ENCODE measurements around the gene GAST. TPM values are rescaled to one million over a fixed set of nuclear protein-coding genes. Genes with fewer than 3 reads are reported as not detected.
"Not testable (repeated sequence)": the region's sequence is repeated elsewhere in the genome, so short reads cannot be mapped to it uniquely, and the experiment has no call there.

The GAST gene
- total RNA-seq, 4 donors from 2014 or later: not detected

DNA sequence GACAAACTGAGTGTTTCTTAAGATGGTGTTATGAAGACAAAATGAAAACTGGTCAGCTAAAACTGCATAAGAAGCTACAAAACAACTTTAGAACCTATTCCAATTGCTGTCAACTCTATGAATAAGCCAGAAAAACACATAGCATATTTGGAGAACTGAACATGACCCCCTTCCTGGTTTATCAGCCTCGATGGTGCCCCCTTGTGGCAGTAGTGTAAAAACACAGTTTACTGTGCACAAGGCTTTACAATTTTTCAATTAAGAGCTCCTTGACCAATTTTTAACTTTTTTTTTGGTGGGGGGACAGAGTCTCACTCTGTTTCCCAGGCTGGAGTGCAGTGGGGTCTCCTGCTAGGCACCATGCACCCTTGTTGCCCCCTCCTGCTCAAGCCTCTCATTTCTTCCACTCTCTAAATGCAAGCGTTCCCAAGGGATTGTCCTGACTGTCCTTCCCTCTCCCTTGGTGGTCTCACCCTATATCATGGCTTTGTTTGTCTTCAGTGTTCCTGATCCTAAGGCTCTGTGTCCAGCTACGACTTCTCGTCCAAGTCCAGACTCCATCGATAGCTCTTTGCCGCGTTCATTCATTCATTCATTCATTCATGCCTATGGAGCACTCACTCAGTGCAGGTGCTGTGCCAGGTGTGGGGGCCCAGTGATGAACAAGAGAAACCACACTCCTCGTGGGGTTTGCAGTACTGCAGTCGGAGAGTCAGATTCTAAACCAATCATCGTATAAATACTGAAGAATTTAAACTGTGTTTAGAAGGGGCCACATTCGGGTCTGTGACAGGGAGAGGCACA, 16.0 kb upstream of the GAST start:
- no peak for ATAC-seq
- peaks cover 0 to 34% of the 10 kb centered on the region in 2 donors for H3K36me3 ChIP-seq
- intact Hi-C loops (cut with DNase I; ENCODE audit: low total_unique reads): loop anchor here (10.0 kb wide), 1 partner anchor 1741 kb away; no protein-coding TSS in a partner anchor
- H3K27me3 ChIP-seq: no peaks in the 10 kb centered on the region
- TF ChIP-seq, protein P1, sequence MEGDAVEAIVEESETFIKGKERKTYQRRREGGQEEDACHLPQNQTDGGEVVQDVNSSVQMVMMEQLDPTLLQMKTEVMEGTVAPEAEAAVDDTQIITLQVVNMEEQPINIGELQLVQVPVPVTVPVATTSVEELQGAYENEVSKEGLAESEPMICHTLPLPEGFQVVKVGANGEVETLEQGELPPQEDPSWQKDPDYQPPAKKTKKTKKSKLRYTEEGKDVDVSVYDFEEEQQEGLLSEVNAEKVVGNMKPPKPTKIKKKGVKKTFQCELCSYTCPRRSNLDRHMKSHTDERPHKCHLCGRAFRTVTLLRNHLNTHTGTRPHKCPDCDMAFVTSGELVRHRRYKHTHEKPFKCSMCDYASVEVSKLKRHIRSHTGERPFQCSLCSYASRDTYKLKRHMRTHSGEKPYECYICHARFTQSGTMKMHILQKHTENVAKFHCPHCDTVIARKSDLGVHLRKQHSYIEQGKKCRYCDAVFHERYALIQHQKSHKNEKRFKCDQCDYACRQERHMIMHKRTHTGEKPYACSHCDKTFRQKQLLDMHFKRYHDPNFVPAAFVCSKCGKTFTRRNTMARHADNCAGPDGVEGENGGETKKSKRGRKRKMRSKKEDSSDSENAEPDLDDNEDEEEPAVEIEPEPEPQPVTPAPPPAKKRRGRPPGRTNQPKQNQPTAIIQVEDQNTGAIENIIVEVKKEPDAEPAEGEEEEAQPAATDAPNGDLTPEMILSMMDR (IDR thresholded peaks at IDR 0.05 in 4 of 5, conservative IDR thresholded peaks at IDR 0.05 in 1 of 5): peak; percentile 68 to 86 (median 77)
- TF ChIP-seq POLR2A (IDR thresholded peaks at IDR 0.05): no peak
- H3K9me3 ChIP-seq: no peaks in the 10 kb centered on the region
- in situ Hi-C loops (cut with MboI; ENCODE audit: low sequenced_read_pairs in 4 of 4): no loop called here
- peak in 1 of 2 donors; percentile 54 for DNase-seq
- H3K4me1 ChIP-seq: peaks cover 31 to 32% of the 10 kb centered on the region in 2 donors
- H3K4me3 ChIP-seq: no peak overlapping the region
- peak overlapping the region; percentile 85 to 96 (median 90) for H3K27ac ChIP-seq

DNA sequence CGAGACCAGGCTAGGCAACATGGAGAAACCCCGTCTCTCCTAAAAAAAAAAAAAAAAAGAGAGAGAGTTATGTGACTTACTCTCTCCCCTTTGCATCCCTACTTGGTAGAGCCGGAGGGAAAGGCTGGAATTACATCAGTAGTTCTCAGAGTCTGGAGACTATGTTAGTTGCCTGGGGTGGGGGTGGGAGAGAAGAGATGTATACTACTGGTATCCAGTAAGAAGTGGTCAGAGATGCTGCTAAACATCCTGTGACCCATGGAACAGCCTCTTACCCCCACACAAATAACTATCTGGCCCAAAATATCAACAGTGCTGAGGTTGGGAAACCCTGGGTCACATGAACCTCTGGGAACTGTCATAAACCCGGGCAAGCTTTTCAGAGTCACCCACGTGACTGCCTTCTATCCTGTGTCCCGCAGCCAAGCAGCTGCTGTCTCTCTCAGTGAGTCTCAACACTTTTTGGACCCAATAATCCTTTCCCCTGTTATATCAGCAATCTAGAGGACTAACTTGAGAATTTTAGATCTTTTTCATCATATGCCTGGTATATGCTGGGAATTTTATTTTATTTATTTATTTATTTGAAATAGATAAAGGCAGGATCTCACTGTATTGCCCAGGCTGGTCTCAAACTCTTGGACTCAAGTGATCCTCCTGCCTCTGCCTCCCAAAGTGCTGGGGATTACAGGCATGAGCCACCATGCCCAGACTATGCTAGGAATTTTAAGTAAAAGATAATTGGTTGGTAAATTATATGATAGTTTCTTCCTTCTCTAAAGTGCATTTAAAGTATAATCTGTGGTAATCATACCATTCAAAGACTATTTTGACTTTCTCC, 14.8 kb upstream of the GAST start:
- Histone ChIP-seq H3K27me3 (no peaks in the 10 kb centered on the region), H3K4me1 (peaks cover 21 to 23% of the 10 kb centered on the region in 2 donors), H3K27ac (peak overlapping the region; percentile 85 to 96 (median 90)), H3K36me3 (peaks cover 0 to 23% of the 10 kb centered on the region in 2 donors), H3K9me3 (no peaks in the 10 kb centered on the region), H3K4me3 (no peak overlapping the region)
- in situ Hi-C loops (cut with MboI; ENCODE audit: low sequenced_read_pairs in 4 of 4) (no loop called here), intact Hi-C loops (cut with DNase I; ENCODE audit: low total_unique reads) (loop anchor here (1.0 to 10.0 kb wide), 2 partner anchors 8 to 1743 kb away; no protein-coding TSS in a partner anchor)
- ATAC-seq (peak; percentile 98), DNase-seq (peak; percentile 91 to 92)
- TF ChIP-seq, protein P1 (IDR thresholded peaks at IDR 0.05 in 4 of 5, conservative IDR thresholded peaks at IDR 0.05 in 1 of 5): no peak
- TF ChIP-seq POLR2A (IDR thresholded peaks at IDR 0.05): peak in 1 of 2 donors; percentile 44

DNA sequence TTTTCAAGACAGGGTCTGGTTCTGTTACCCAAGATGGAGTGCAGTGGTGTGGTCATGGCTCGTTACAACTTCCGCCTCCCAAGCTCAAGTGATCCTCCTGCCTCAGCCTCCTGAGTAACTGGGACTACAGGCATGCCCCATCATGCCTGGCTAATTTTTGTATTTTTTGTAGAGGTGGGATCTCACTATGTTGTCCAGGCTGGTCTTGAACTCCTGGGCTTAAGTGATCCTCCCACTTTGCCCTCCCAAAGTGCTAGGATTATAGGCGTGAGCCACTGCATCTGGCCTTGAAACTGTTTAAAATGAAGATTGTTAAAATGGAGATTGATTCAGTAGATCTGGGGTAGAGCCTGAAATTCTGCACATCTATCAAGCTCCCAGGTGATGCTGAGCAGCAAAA, 11.3 kb upstream of the GAST start:
- H3K27me3 ChIP-seq; H3K27ac ChIP-seq; intact Hi-C loops (cut with DNase I; ENCODE audit: low total_unique reads); H3K36me3 ChIP-seq; DNase-seq; ATAC-seq; H3K4me3 ChIP-seq; in situ Hi-C loops (cut with MboI; ENCODE audit: low sequenced_read_pairs in 4 of 4); H3K9me3 ChIP-seq: not testable (repeated sequence)
- H3K4me1 ChIP-seq: peaks cover 19 to 21% of the 10 kb centered on the region in 2 donors

DNA sequence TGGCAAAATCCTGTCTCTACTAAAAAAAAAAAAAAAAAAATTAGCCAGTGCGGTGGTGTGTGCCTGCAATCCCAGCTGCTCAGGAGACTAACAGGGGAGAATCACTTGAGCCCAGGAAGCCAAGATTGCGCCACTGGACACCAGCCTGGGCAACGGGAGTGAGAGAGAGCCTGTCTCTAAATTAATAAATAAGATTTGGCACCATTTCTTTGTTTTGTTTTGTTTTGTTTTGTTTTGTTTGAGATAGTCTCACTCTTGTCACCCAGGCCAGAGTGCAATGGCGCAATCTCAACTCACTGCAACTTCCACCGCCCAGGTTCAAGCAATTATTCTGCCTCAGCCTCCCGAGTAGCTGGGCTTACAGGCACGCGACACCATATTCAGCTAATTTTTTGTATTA, 9.4 kb upstream of the GAST start:
- intact Hi-C loops (cut with DNase I; ENCODE audit: low total_unique reads): no loop called here
- no peak for ATAC-seq

More for the DNA sequence above, 9.4 kb upstream of the GAST start:
- Histone ChIP-seq H3K36me3 (no peaks in the 10 kb centered on the region), H3K27ac (no peak overlapping the region), H3K27me3 (no peaks in the 10 kb centered on the region), H3K4me3 (no peak overlapping the region), H3K4me1 (peaks cover 2 to 3% of the 10 kb centered on the region in 2 donors), H3K9me3 (no peaks in the 10 kb centered on the region)
- TF ChIP-seq, protein P1 (IDR thresholded peaks at IDR 0.05 in 4 of 5, conservative IDR thresholded peaks at IDR 0.05 in 1 of 5): no peak
- TF ChIP-seq POLR2A (IDR thresholded peaks at IDR 0.05): no peak
- in situ Hi-C loops (cut with MboI; ENCODE audit: low sequenced_read_pairs in 4 of 4): no loop called here
- no peak for DNase-seq

Data from gastrocnemius medialis (tissue), 4 donors.